ENCODE measurements around the gene GTF3C6.

GRCh38 chr6:111015389-111016124 is 57.1 kb downstream of the GTF3C6 start:
- TF ChIP-seq, protein P1, sequence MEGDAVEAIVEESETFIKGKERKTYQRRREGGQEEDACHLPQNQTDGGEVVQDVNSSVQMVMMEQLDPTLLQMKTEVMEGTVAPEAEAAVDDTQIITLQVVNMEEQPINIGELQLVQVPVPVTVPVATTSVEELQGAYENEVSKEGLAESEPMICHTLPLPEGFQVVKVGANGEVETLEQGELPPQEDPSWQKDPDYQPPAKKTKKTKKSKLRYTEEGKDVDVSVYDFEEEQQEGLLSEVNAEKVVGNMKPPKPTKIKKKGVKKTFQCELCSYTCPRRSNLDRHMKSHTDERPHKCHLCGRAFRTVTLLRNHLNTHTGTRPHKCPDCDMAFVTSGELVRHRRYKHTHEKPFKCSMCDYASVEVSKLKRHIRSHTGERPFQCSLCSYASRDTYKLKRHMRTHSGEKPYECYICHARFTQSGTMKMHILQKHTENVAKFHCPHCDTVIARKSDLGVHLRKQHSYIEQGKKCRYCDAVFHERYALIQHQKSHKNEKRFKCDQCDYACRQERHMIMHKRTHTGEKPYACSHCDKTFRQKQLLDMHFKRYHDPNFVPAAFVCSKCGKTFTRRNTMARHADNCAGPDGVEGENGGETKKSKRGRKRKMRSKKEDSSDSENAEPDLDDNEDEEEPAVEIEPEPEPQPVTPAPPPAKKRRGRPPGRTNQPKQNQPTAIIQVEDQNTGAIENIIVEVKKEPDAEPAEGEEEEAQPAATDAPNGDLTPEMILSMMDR (IDR thresholded peaks at IDR 0.05; ENCODE audit: low read length), result no peak
- TF ChIP-seq EZH2 (optimal IDR thresholded peaks at IDR 0.05; ENCODE audit: low read depth, low read length) (no peak), EZH2phosphoT487 (IDR thresholded peaks at IDR 0.05; ENCODE audit: low read length) (no peak)
